CD4-positive, alpha-beta T cell treated with Interleukin-15 for 4 hours (primary cell): ENCODE data around the gene IL31RA.

Experiments used
- DNase-seq: peaks from one replicate; pipeline ENCODE4 v3.0.0-alpha.2; 2020; ENCODE audit warnings: low spot score

Gene IL31RA

DNA sequence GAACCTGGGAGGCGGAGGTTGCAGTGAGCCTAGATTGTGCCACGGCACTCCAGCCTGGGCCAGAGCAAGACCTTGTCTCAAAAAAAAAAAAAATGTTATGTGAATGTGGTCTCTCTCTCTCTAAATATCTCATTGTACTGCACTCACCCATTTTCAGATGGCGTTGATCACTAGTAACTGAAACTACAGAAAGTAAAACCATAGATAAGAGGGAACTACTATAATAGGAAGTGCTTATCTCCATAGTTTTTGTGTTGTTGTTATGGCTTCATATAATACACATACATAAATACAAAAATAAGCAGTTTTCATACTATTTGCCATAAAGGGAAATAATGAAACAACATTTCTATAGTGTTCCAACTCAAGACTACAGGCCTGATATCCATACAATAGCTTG is 9.1 kb downstream of the IL31RA start:
- no peak for DNase-seq

DNA sequence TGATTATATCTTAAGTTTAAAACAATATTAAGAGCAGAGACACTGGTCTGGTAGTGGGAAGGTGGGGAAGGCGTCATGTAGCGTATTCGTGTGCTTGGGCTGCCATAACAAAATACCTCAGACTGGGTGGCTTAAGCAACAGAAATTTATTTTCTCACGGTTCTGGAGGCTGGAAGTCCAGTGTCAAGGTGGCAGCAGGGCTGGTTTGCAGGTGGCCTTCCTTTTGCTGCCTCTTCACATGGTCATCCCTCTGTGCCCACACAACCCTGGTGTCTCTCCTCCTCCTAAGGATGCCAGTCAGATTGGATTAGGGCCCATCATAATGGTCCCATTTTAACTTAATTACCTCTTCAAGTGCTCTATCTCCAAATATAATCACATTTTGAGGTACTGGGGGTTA is 9.6 kb downstream of the IL31RA start:
- no peak for DNase-seq

DNA sequence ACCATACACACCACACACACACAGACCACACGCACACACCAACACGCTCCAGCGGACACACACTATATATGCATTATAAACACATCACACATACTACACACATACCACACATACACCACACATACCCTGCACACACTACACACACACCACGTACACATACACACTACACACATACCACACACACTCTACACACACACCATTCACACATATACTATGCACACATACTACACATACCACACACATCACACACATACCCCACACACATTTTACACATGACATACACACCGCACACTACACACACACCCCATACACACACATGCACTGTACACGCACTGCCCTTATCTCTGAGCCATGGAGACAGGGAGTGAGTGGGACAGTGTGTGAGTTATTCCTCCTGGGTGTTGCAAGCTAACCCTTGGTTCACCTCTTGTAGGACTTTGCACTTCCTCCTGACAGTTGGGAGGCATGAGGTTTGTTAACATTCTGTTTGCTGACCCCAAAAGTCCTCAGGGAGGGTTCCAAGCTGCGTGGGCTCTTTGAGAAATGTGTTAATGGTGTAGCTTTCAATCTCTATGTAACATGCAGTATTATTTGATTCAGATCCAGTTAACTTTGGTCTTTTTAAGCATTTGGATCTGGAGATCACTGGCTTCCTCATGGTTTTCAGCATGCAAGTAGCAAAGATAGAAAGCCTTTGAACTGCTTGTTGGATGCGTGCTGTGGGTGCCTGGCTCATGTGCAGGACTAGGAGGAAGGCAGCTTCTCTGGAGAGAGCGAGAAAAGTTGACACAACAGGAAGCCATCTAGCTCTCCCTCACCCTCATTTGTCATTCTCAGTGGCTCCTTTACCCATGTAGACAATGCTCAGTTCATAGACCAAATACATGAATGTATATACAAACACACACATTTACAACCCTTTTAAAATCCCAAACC is 13.7 kb downstream of the IL31RA start:
- DNase-seq: no peak

DNA sequence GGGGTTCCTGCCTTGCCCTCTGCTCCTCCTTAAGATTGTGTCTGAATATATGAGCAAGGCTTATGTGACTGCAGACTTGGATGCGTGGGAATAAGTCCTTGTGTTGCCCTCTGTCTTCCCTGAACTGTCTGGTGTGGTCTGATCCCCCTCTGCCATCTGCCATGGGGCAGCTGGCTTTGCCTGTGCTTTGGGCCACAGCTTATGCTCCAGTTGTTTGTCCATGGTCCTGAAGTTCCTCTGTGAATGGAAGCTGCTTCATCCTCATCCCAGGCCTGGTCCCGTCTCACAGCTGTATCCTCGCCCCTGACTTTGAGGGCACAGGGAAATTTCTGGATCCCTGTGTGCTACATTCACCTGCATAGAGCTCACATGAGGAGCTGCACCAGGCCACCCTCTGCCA is 14.7 kb downstream of the IL31RA start:
- DNase-seq: no peak

DNA sequence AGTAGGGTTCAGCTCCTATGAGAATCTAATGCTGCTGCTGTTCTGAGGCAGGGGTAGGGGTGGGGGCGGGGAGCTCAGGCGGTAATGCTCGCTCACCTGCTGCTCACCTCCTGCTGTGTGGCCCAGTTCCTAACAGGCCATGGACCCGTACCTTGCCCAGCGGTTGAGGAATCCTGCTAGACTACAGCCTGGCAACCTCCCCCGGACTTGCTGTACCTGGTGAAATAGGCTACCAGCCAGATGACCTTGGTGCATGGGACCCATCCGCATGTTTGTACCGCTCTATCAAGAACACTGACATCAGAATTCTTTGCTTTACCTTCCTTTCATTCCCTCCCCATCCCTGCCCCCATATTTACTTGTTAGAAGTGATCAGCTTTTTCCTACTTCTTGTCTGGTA is 15.3 kb downstream of the IL31RA start:
- DNase-seq: no peak

DNA sequence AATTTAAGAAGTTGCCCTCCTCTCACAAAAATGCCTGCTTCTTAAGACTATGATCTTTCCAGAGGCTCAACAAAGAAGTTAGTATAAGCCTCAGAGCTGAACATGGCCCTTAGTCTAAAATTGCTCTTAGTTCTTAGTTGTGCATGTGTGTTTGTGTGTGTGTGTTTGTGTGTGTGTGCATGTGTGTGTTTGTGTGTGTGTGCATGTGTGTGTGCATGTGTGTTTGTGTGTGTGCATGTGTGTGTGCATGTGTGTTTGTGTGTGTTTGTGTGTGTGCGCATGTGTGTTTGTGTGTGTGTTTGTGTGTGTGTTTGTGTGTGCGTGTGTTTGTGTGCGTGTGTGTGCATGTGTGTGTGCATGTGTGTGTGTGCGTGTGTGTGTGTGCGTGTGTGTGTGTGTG is 15.8 kb downstream of the IL31RA start:
- no peak for DNase-seq

DNA sequence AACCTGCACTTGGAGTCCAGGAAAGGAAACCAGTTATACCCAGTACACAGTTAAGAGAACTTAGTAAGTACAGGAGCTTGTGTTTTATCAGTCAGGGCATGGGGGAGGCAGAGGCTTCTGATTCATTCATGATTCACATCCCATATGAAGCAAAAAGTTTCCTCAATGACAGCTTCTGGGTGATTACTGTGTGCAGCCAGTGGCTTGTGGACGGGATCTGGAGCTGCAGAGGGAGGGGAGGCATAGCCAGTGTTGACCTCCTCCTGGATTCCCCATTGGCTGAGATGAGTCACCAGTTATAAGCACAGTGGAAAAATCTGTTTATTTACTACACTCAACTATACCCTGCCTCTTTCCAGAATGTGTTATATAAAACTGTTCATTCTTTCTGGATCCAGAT is 17.7 kb downstream of the IL31RA start:
- DNase-seq: no peak

DNA sequence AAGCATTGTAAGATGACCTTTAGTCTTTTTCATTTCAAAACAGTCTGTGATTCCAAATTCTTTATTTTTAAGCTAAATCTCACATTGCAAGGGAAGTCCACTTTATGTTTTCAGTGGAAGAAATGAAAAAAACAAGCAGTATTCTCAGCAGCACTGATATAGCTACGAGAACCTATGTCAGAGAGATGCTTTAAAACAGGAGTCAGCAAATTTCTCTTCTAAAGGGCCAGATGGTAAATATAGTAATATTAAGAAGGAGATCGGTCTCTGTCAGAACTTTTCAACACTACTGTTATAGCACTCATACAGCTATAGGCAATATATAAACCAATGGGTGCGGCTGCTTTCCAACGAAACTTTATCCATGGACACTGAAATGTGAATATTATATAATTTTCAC is 18.7 kb downstream of the IL31RA start:
- no peak for DNase-seq

DNA sequence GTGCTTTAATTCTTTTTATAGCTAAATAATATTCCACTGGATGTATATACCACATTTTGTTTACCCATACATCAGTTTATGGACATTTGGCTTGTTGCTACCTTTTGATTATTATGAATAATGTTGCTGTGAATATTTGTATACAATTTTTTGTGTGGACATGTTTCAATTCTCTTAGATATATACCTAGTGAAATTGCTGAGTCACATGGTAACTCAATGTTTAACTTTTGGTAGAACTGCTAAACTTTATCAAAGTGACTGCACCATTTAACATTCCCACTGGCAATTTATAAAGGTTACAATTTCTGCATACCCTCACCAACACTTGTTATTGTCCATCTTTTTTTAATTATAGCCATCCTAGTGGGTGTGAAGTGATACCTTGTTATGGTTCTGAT is 22.1 kb downstream of the IL31RA start:
- no peak for DNase-seq

DNA sequence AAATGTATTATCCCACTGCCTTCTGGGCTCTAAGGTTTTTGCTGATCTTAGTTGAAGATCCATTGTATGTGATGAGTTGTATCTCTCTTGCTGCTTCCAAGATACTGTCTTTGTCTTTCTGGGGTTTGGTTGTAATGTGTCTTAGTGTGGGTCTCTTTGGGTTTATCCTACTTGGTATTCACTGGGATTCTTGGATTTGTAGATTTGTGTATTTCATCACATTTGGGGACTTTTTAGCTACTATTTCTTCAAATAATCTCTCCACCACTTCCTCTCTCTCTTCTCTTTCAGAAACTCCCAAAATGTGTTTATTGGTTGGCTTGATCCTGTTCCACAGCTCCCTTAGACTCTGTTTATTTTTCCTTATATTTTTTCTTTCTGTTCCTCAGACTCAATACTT is 26.5 kb downstream of the IL31RA start:
- DNase-seq: no peak

DNA sequence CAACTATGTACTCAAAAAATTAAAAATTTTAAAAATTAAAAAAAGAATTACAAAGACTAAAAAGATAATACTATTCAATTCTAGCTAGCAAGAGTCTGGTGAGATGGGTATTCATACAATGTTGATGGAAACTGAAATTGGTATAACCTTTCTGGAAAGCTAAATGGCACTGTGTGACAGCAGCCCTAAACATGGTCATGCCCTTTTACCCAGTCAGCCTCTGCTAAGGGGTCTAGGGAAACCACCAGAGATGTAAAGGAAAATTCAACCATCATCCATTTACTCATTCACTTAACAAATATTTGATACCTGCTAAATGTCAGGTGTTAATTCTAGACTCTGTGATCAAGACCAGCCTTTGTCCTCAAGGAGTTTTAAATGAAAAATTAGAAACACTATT is 29.3 kb downstream of the IL31RA start:
- no peak for DNase-seq

DNA sequence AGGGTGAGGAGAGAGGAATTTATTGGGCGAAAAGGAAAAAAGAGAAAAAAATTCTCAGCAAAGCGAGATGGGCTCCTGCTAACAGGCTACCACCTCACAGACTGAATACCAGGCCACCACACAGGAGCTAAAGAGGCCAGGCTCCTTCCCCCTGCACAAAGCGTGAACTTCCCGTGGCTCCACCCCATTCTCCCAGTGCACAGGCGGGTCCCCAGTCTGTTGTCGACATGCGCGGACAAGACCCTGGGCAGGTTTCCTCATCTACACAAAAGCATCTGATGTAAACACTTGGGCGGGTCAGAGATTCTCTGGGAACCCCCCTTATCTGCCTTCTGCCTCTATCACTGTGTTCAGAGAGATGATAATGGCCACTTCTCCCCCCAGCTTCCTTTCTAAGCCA is 34.2 kb downstream of the IL31RA start:
- no peak for DNase-seq

DNA sequence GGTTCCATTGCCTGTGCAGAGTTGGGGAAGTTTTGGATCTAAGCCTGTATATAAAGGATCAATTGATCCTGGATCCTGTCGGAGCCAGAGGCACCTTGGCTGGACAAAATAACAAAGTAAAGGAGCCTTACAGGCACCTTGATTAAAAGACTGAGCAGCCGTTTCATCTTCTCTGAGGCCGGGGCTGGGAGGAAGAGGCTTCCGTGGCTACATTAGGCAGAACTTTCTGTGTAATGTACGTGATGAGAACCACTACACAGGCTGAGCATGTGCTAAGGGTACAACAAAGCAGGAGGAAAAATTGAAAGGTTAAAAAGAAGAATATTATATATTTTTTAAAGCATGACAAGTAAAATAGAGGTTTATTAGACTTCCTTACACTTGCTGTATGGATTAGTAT is 37.0 kb downstream of the IL31RA start:
- DNase-seq: no peak

DNA sequence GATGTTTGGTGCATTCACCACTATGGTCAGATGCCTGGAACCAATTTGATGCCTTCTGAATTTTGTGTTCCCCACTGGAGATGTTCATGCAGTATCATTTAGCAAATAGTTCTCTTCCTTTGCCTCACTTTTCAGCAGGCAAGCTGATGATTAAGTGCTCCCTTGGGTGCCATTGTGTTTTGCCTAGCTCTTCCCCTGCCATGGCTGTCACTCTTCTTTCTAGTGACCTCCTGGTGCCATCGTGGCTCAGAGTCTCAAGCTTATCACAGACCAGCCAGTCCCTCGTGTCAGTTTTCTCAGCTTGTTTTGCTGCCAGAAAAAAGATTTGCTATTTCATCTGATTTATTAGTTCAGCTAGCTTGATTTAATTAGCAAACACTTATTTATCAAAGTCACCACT is 41.3 kb downstream of the IL31RA start:
- no peak for DNase-seq

DNA sequence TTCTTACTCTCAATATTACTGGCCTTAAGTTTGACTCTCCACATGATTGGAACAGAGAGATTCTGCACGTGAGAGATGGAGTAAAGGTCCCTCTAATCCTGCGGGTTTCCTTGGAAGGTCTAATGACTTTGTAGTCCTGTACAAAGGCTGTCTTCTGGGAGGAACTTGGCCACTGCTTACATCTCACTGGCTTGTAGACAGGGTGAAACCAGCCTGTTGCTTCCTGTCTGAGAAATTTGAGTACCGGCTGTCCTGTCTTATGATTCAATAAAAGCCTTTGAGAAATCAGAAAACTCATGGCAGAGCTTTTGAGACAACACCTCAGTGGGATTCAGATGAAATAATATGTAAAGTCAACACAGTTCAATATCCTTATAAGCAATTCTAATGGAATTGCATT is 43.0 kb downstream of the IL31RA start:
- DNase-seq: no peak

DNA sequence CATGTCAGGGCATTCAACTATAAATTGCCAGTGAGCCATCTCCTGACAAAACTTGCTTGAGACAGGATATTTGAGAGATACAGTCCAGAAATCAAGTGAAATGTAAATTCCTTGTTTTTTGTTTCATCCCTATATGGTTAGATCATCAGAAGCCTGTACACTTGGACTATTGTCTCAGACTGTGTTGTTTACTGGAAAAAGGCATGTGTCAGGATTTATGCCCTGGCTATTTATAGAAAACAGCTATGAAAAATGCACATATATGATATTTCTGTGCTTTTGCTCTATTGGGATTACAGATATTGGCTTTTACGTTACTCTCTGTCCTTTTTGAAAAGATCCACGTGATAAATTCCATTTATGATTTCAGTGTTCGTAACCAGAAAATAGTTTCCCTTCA is 44.2 kb downstream of the IL31RA start:
- no peak for DNase-seq

DNA sequence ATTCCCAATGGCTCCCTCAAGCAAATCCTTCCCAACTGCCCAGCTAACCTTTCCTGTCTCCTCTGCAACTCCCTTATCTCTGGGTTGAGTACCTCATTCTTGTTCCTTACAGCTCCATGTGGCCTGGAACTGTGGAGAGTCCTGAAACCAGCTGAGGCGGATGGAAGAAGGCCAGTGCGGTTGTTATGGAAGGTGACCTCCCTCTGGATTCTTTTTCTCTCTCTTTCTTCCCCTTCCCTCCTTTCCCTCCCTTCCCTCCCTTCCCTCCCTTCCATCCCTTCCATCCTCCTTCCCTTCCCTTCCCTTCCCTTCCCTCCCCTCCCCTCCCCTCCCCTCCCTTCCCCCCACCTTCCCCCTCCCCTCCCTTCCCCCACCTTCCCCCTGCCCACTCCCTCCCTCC is 45.1 kb downstream of the IL31RA start:
- DNase-seq: no peak

DNA sequence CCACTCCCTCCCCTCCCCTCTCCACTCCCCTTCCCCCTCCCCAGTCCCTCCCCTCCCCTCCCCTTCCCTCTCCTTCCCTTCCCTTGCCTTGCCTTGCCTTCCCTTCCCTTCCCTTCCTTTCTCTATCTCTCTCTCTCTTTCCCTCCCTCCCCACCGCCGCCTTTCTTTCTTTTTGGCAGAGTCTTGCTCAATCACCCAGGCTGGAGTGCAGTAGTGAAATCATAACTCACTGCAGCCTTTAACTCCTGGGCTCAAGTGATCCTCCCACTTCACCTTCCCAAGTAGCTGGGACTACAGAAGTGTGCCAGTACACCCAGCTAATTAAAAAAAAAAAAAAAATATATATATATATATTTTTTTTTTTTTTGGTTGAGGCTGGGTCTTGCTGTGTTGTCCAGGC is 45.5 kb downstream of the IL31RA start:
- no peak for DNase-seq

DNA sequence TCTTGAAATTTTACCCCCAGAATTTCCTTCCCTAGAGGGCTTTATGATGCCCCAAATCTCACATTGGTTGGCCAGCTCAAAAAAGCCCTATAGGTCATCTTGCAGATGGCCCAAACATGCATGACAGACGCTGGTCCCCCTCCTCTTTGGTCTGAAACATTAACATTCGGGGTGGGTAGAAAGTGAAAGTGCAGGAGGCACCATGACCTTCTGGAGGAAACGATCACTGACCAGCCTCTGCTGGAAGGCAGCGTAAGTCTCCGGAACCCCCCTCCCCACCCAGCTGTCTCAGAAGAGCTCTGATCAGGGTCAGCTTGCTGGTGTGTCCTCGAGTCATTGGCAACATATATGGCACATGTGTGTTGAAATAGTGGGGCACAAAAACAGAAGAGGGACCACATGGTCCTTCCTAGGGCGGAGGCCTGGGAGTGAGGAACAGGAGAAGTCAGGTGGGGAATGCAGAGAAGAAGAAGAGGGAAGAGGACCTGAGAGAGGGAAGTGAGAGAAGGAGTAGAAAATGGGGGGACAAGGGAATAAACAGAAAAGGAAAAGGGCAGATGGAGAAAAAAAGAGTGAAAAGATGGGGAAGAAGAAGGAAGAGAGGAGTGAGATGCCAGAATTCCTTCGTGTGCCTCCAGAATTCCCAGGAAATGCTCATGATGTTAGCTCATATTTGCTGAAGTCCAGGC is 46.2 kb downstream of the IL31RA start:
- DNase-seq: no peak

DNA sequence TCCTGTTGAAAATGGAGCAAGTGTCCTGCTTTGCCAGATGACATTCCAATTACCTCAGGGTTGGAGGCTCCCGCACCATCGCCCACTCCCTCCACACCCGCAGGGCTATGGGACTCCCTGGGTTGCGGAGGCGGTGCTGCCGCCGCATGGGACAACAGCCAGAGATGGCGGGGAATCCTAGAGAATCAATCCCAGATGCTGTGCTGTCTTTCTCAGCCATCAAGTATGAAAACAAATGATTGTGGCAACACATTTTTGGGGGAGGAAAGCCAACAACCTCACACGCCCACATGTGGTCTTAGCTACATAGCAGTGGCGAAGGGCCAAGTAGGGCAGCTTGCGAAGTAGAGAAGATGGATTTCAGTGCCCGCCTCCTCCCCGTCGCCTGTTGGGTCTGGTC is 46.7 kb downstream of the IL31RA start:
- DNase-seq: no peak

DNA sequence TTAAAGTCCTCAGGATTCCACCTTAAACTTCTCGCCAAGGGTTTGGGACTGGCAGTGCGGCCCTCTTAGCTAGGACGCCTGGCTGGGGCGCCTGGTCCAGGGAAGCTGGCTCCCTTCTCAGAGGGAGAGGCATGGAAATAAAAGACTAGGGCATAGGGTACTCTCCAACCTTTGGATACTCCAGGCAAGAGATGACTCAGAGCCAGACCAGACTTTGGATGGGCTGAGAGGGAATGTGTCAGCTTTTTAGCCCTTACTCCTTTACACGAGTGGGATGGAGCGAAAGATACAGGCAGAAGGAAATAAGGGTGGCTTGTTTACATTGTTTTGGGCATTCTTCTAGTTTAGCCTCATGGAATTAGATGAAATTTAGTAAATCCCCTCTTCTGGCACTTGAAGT is 48.2 kb downstream of the IL31RA start:
- no peak for DNase-seq

DNA sequence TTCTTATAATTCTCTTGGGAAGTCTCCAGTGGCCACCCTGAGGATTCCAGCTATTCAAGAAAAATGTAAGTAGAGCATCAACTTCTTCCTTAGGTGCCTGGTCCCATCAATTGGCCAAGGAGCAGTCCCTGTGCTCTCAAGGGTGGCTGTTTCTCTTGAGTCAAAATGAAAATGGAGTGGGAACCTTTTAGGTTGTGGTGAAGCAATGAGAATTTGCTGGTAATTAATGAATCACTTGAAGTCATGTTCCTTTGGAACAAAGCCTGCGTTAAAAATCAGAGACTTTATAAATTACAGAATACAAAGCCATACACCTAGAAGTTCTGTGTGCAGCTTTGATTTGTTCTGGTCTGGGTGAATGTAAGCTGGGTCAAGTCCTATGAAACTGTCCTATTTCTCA is 48.9 kb downstream of the IL31RA start:
- DNase-seq: no peak

DNA sequence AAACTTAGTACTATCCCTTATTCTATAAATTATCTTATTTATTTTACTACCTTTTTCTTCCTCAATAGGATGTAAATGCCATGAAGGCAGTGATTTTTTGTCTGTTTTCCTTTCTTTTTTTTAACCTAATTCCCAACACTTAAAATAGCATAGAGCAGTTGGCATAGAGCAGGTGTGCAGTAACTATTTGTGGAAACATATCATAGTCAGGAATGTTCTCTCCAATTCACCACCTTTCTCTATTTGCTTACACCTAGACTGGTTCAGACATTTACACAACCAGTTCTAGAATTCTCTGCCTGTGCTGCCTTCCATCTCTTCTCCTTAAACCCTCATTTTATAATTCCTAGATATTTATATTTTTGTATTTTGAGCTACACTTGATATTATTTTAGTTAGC is 49.6 kb downstream of the IL31RA start:
- DNase-seq: no peak

DNA sequence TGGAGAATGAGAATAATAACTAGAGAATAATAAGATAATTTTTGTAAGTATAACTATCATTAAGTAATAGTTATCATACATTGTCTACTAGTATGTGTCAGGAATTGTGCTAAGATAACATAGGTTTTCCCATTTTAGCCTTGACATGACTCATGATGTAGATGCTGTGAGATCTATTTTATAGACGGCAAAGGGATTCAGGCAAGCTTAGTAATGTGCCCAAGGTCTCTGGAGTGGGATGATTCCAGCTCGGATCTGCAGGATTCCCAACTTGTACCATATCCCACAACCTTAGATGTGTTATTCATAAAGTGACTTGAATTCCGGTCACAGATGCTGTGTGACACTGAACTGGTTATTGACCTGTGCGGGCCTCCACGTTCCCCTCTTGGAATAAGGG is 51.5 kb downstream of the IL31RA start:
- no peak for DNase-seq
